Measurements from ENCODE around the gene DTNBP1.

GRCh38 chr6:15516923-15517560 is 145.8 kb downstream of the DTNBP1 start:
- TF ChIP-seq CTCF (IDR thresholded peaks at IDR 0.05) (no peak), POLR2A (IDR thresholded peaks at IDR 0.05) (no peak), POLR2AphosphoS5 (IDR thresholded peaks at IDR 0.05; ENCODE audit: insufficient read depth in 1 of 2, low read depth in 1 of 2) (no peak)

Measured in vagina (tissue), 2 donors.